ENCODE data around the gene TLE4.

GRCh38 chr9:79603222-79603920, 31.6 kb downstream of the TLE4 start:
- TF ChIP-seq CTCF (IDR thresholded peaks at IDR 0.05) = no peak
- TF ChIP-seq POLR2A (IDR thresholded peaks at IDR 0.05) = no peak

Measured in esophagus squamous epithelium (tissue), 4 donors.